ENCODE measurements around the gene MYCBP. TPM values are rescaled to one million over a fixed set of nuclear protein-coding genes. Genes with fewer than 3 reads are reported as not detected.

MYCBP gene
- total RNA-seq, 1 experiment from 2014 or later, result 17.4 TPM

Other genes starting within 250 kb of the MYCBP start
- 44.3 TPM for gene RRAGC, start 13.6 kb downstream of the MYCBP start, total RNA-seq (2021; ENCODE audit: unreplicated experiment)
- gene GJA9, start 8.2 kb upstream of the MYCBP start, total RNA-seq (2021; ENCODE audit: unreplicated experiment), result 0.10 TPM
- gene RHBDL2, start 68.5 kb upstream of the MYCBP start, total RNA-seq (2021; ENCODE audit: unreplicated experiment), result 7.1 TPM
- gene AKIRIN1, start 117.9 kb upstream of the MYCBP start, total RNA-seq (2021; ENCODE audit: unreplicated experiment), result 116 TPM
- gene NDUFS5, start 153.0 kb upstream of the MYCBP start, total RNA-seq (2021; ENCODE audit: unreplicated experiment), result 316 TPM